HepG2 (cell line): ENCODE data around the gene BRD3. TPM values are rescaled to one million over a fixed set of nuclear protein-coding genes. Genes with fewer than 3 reads are reported as not detected.
A peak's percentile ranks its signal among the peaks of the same experiment; 100 is the strongest.

Experiments used
- FOXC1 ChIP-seq: sonication (generic); formaldehyde crosslinking; IDR thresholded peaks from 2 replicates; pipeline ENCODE4 v1.8.0; 2022; ENCODE audit warnings: mild to moderate bottlenecking, missing genetic modification reagents, borderline replicate concordance
- FOXK1 ChIP-seq: sonication (generic); formaldehyde crosslinking; IDR thresholded peaks from 2 replicates; pipeline ENCODE4 v1.4.0; 2020; ENCODE audit warnings: low read depth, missing genetic modification reagents, borderline replicate concordance
- HOXA9 ChIP-seq: sonication (generic); formaldehyde crosslinking; IDR thresholded peaks from 2 replicates; pipeline ENCODE4 v1.8.1; 2022; ENCODE audit warnings: missing genetic modification reagents, mild to moderate bottlenecking, moderate library complexity, borderline replicate concordance
- MED8 ChIP-seq: sonication (generic); formaldehyde crosslinking; IDR thresholded peaks from 2 replicates; pipeline ENCODE4 v1.8.1; 2023; ENCODE audit warnings: mild to moderate bottlenecking, missing genetic modification reagents; ENCODE audit not compliant: insufficient replicate concordance
- NFE2L2 ChIP-seq: fragments of 150-350 bp; IDR thresholded peaks from 2 replicates; pipeline ENCODE4 v1.6.1; 2014; ENCODE audit warnings: low read length
- PBX3 ChIP-seq: sonication (generic); formaldehyde crosslinking; IDR thresholded peaks from 2 replicates; pipeline ENCODE4 v1.8.1; 2023; ENCODE audit warnings: missing genetic modification reagents, inconsistent platforms, borderline replicate concordance
- RAD21 ChIP-seq: fragments of 450-650 bp; formaldehyde crosslinking; IDR thresholded peaks from 2 replicates; pipeline ENCODE4 v1.5.0; 2020; ENCODE audit warnings: mild to moderate bottlenecking
- SAFB2 ChIP-seq: sonication (generic); formaldehyde crosslinking; IDR thresholded peaks from 2 replicates; pipeline ENCODE4 v1.5.1; 2020; ENCODE audit warnings: missing genetic modification reagents, low read depth, mild to moderate bottlenecking, borderline replicate concordance
- SP1 ChIP-seq, 2 experiments: fragments of 450-650 bp in 1 of 2; sonication (generic) in 1 of 2; formaldehyde crosslinking in 1 of 2; IDR thresholded peaks; 2 replicates each; pipeline versions ENCODE4 v1.4.0 to v1.6.1; 2016 to 2020; ENCODE audit warnings: missing genetic modification reagents in 1 of 2
- SRSF1 ChIP-seq: fragments of 200-400 bp; formaldehyde crosslinking; optimal IDR thresholded peaks from 2 replicates; pipeline ENCODE3; 2017; ENCODE audit warnings: mild to moderate bottlenecking, low read depth, low read length, moderate library complexity
- TCF7 ChIP-seq: sonication (generic); IDR thresholded peaks from 2 replicates; pipeline ENCODE4 v1.6.1; 2016; ENCODE audit warnings: antibody characterized with exemption, low read depth
- TSC22D2 ChIP-seq: sonication (generic); formaldehyde crosslinking; IDR thresholded peaks from 2 replicates; pipeline ENCODE4 v1.5.1; 2020; ENCODE audit warnings: missing genetic modification reagents, mild to moderate bottlenecking, borderline replicate concordance
- ZBTB26 ChIP-seq: IDR thresholded peaks from 2 replicates; pipeline ENCODE4 v1.6.1; 2016; ENCODE audit warnings: missing compliant biosample characterization, missing genetic modification reagents, borderline replicate concordance
- ZBTB7A ChIP-seq: sonication (generic); formaldehyde crosslinking; IDR thresholded peaks from 2 replicates; pipeline ENCODE4 v1.8.0; 2022; ENCODE audit warnings: mild to moderate bottlenecking, missing genetic modification reagents
- ZNF251 ChIP-seq: sonication (generic); formaldehyde crosslinking; IDR thresholded peaks from 2 replicates; pipeline ENCODE4 v1.9.0; 2021; ENCODE audit warnings: mild to moderate bottlenecking, missing genetic modification reagents
- ZNF441 ChIP-seq: sonication (generic); formaldehyde crosslinking; IDR thresholded peaks from 2 replicates; pipeline ENCODE4 v1.7.0; 2021; ENCODE audit warnings: missing genetic modification reagents, borderline replicate concordance
- ZSCAN29 ChIP-seq: sonication (generic); formaldehyde crosslinking; conservative IDR thresholded peaks from 2 replicates; pipeline ENCODE4 v1.4.0; 2020; ENCODE audit warnings: mild to moderate bottlenecking, missing genetic modification reagents
- polyA plus RNA-seq, 8 experiments: library from polyadenylated mRNA; depleted of rRNA in 3 of 8; stranded (reverse) in 7 of 8; unstranded in 1 of 8; fragments of >200 nt; fragmentation: Illumina TruSeq in 4 of 8; extraction: Trizol in 4 of 8; gene quantifications; 2 replicates each; pipeline versions ENCODE4 v1.2.1 to v1.2.3, GENCODE V29; 2011 to 2016; ENCODE audit warnings: low read depth in 4 of 8, missing spikeins in 1 of 8, mixed read lengths in 1 of 8; ENCODE audit not compliant: insufficient read depth in 1 of 8
- total RNA-seq, 5 experiments: library from RNA; depleted of rRNA; stranded (reverse); fragments of >200 nt; fragmentation: Illumina TruSeq; extraction: Trizol; gene quantifications; 2 replicates each; pipeline ENCODE4 v1.2.3, GENCODE V29; 2016; ENCODE audit warnings: low read depth in 1 of 5
- TF ChIP-seq, protein P1 (sequence below): IDR thresholded peaks from 2 replicates; pipeline ENCODE4 v1.6.1; 2016; ENCODE audit warnings: low read depth, borderline replicate concordance
- TF ChIP-seq, protein P2 (sequence below): sonication (generic); formaldehyde crosslinking; IDR thresholded peaks from 2 replicates; pipeline ENCODE4 v1.4.0; 2020; ENCODE audit warnings: missing genetic modification reagents
- TF ChIP-seq, protein P3 (sequence below): sonication (generic); formaldehyde crosslinking; IDR thresholded peaks from 2 replicates; pipeline ENCODE4 v1.9.0; 2021; ENCODE audit warnings: missing genetic modification reagents, borderline replicate concordance
- TF ChIP-seq, protein P4 (sequence below): IDR thresholded peaks from 2 replicates; pipeline ENCODE4 v1.6.1; 2012; ENCODE audit warnings: low read depth, low read length, improper control_type of control experiment

BRD3 gene
- total and polyA plus RNA-seq, 2 of the 13 experiments (the other 11 are each of a cell fraction or from before 2014, with no cell fraction given), result 5.9 to 12.9 TPM

- TF ChIP-seq PBX3 (CRISPR knock-in tag) (no peak), SRSF1 (no peak), ZNF441 (peak; percentile 67), MED8 (CRISPR knock-in tag) (no peak), ZBTB7A (CRISPR knock-in tag) (no peak), ZNF251 (CRISPR knock-in tag) (no peak), TCF7 (peak; percentile 24; the same call in 1 of the 2 replicates), SP1 (IDR thresholded peaks at IDR 0.05) (no peak), SP1 (CRISPR knock-in tag; IDR thresholded peaks at IDR 0.05) (no peak), FOXK1 (CRISPR knock-in tag) (no peak), ZSCAN29 (CRISPR knock-in tag) (peak; percentile 35; the same call in 1 of the 2 replicates), TSC22D2 (CRISPR knock-in tag) (no peak), HOXA9 (CRISPR knock-in tag) (no peak), RAD21 (0 out of 2 replicates have a peak, but pooled peaks have one; percentile 19), ZBTB26 (CRISPR knock-in tag) (no peak), FOXC1 (CRISPR knock-in tag) (no peak), NFE2L2 (no peak), SAFB2 (CRISPR knock-in tag) (no peak)
- TF ChIP-seq, protein P1, sequence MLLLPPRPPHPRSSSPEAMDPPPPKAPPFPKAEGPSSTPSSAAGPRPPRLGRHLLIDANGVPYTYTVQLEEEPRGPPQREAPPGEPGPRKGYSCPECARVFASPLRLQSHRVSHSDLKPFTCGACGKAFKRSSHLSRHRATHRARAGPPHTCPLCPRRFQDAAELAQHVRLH (CRISPR knock-in tag), result no peak
- TF ChIP-seq, protein P2, sequence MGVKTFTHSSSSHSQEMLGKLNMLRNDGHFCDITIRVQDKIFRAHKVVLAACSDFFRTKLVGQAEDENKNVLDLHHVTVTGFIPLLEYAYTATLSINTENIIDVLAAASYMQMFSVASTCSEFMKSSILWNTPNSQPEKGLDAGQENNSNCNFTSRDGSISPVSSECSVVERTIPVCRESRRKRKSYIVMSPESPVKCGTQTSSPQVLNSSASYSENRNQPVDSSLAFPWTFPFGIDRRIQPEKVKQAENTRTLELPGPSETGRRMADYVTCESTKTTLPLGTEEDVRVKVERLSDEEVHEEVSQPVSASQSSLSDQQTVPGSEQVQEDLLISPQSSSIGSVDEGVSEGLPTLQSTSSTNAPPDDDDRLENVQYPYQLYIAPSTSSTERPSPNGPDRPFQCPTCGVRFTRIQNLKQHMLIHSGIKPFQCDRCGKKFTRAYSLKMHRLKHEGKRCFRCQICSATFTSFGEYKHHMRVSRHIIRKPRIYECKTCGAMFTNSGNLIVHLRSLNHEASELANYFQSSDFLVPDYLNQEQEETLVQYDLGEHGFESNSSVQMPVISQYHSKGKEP (CRISPR knock-in tag), result no peak
- TF ChIP-seq, protein P3, sequence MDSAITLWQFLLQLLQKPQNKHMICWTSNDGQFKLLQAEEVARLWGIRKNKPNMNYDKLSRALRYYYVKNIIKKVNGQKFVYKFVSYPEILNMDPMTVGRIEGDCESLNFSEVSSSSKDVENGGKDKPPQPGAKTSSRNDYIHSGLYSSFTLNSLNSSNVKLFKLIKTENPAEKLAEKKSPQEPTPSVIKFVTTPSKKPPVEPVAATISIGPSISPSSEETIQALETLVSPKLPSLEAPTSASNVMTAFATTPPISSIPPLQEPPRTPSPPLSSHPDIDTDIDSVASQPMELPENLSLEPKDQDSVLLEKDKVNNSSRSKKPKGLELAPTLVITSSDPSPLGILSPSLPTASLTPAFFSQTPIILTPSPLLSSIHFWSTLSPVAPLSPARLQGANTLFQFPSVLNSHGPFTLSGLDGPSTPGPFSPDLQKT, result no peak
- TF ChIP-seq, protein P4, sequence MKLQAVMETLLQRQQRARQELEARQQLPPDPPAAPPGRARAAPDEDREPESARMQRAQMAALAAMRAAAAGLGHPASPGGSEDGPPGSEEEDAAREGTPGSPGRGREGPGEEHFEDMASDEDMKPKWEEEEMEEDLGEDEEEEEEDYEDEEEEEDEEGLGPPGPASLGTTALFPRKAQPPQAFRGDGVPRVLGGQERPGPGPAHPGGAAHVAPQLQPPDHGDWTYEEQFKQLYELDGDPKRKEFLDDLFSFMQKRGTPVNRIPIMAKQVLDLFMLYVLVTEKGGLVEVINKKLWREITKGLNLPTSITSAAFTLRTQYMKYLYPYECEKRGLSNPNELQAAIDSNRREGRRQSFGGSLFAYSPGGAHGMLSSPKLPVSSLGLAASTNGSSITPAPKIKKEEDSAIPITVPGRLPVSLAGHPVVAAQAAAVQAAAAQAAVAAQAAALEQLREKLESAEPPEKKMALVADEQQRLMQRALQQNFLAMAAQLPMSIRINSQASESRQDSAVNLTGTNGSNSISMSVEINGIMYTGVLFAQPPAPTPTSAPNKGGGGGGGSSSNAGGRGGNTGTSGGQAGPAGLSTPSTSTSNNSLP, result no peak
Observed at GRCh38 chr9:134025606-134026541, 42.0 kb downstream of the BRD3 start (continued).
